GOT3 (cell line): ENCODE measurements around the gene COPS7A.

ENCODE experiments used
- DNase-seq: peaks from one replicate; lab custom pipeline; 2025; ENCODE audit warnings: mixed read lengths; lab: John Stamatoyannopoulos, UW

The COPS7A gene

DNA sequence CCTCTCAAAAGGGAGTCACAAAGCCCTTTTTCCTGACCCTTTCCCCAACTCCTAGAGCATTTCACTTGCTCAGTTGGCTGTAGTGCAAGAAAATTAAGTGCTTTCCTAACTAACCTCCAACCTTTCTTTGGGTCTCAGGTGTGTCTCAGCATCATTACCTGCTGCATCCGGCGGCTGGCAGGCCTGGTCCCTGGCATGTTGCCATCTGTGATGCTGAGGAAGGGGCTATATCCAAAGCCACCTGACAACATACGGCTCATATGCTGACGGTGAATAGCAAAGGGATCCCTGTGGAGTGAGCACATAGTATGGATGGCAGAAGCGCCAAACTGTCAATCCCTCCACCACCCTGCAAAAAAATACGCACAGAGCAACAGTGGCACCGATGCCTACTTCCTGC lies 27.9 kb downstream of the COPS7A start:
- DNase-seq, result no peak

DNA sequence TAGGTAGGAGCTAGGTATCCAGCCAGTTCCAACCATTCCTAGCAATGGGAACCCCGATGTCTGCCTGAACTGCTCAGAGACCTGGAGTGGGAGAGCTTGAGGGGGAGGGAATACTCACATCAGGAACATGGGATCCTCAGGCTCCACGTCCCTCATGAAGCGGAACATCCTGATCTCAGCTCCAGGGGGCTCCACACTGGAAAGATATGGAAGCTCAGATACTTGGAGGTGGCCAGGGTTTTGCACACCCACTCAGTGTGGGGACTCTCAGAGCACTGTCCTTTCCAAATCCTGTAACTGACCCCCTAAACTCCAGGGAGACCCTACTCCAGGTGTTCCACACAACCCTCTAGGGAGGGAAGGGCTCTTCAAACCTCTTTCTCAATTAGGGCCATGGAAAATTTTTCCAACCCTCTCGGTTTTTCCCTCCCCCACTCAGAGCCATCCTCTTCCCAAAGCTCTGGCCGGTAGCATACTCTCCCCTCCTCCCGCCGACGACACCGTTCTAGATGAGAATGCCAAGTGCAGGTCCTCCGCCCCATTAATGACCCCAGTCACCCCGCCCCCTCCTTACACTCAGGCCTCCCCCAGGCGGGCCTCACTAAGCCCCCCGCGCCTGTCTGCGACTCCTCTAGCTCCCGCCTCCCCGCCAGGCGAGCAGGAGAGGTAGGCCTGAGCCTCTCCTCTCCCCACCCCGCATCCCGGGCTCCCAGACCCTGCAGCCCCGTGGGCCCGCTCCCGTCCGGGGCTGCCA lies 28.5 kb downstream of the COPS7A start:
- no peak for DNase-seq

DNA sequence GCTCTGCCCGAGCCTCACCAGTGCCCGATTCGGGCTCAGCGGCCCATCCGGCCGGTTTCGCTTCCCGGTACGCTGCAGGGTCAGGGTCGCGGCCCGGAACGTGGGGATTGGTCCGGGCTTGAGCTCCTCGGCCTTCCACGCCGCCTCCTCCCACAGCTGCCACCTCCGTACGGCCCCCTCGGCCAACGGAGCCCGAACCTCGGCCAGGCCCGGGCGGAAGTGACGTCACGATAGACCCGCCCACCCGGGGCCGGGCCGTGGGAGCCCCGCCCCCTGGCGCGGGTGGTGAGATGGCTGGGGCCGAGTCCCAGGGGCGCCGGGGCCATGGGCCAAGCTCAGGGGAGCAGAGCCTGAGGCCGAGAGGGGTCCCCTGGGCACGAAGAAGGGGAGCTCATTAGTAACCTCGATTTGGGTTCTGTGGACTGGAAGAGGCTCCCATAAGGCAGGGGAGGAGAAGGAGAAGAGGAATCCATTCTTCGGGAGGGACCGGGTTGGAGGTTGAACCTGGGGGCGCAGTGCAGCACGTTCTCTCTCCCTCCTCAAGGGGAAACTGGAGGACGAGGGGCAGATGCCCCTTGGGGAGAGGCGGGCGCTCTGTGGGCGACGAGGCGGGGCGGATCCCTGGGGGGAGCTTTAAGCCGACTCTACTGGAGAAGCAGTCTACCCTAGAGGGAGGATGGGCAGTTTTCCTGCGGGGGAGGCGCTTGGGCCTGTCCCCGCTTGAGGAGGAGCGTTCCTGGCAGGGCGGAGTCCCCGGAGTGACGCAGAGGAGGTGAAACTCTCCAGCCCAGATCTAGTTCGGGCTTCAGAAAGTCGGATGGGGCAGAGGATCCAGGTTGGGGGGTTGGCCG lies 29.3 kb downstream of the COPS7A start, which contains the start of gene MLF2:
Gene MLF2, minus strand, starts transcription at position 221 of the 851 bp plus-strand sequence. CDS start 807 bp downstream, outside the sequence.
- peak; percentile 93 for DNase-seq

DNA sequence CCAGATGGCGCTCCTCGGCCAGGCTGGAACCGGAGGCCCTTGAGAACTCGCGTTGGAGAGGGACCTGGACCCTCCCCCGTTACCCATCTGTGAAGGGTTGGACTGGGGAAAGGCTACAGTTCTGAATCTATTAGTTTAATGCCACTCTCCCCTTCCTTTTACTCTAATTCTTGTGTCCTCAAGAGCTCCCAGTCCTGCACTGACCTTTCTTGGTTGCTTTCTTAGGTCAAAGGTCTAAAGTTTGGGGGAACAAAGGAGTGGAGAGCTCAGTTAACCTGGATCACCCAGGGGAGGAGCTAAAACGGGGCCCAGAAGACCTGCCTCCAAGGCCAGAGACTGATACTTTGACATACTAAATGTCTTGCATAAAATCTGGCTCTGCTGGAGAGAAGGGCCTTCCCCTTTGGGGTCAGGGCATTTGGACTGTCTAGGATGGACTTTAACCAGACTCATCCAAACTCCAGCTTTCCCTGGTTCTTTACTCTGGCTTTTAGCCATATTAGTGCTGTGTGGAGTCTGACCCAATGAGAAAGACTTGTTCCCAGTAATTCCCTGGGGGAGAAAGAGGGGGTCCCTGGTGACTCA lies 30.0 kb downstream of the COPS7A start:
- DNase-seq, result no peak

DNA sequence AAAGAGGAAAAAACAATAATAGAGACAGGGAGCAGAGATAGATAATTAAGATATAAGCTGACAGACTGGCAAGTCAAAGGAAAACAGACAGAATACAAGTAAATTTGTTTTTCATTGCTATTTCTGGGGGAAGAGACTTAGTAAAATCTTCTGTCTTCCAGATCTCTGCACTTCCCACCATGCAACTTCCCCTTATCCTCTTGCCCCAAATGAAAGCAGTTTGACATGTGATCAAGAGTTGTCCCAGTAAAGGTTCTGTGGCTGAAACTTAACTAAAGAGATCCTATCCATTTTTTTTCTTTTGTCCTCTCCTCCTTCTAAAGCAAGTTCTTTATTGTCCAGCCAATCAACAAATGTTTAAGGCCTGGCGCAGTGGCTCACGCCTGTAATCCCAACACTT lies 30.6 kb downstream of the COPS7A start:
- no peak for DNase-seq

DNA sequence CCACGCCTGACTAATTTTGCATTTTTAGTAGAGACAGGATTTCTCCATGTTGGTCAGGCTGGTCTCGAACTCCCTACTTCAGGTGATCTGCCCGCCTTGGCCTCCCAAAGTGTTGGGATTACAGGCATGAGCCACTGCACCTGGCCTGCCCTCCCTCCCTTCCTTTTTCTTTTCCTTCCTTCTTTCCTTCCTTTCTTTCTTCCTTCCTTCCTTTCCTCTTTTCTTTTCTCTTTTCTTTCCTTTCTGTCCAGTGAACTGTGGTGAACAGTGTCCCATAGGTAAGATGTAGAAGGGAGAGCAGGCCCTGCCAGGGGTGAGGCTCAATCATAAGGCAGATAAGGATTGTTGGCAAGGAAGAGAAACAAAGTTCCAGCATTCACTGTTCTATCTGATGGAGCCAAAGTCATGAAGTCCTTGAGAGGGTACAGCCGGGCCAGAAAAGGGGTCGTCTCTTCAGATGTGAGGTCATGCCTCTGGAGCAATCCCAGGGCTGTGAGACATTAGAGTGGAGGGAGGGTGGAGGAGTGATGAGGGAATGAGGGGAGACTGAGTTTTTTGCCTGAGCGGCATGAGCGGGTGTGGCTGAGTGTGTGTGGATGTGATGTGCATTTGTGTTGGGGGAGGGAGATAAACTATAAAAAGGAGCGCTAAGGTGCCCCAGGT lies 33.3 kb downstream of the COPS7A start:
- no peak for DNase-seq

DNA sequence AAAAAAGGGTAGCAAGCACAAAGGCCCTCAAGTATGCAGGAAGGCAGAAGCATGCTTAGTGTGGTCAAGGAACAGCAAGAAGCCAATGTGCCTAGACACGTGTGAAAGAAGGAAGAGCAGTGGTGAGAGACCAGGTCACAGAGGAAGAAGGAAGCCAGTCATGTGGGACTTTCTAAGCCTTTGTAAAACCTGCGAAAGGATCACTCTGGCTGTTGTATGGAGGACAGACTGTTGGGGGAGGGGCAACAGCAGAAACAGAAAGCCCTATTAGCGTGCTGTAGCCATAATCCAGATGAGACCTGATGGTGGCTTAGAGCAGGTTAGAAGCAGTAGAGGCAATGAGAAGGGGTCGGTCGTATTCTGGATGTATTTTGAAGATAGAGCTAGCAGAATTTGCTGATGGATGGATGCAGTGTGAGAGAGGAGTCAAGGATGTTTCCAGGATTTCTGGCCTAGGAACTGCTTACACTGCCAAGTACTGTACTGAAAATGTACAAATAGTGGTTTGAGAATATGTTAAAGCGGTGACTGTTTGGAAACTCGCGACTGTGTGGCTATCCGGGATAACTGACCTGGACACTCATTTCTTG lies 34.8 kb downstream of the COPS7A start:
- no peak for DNase-seq

DNA sequence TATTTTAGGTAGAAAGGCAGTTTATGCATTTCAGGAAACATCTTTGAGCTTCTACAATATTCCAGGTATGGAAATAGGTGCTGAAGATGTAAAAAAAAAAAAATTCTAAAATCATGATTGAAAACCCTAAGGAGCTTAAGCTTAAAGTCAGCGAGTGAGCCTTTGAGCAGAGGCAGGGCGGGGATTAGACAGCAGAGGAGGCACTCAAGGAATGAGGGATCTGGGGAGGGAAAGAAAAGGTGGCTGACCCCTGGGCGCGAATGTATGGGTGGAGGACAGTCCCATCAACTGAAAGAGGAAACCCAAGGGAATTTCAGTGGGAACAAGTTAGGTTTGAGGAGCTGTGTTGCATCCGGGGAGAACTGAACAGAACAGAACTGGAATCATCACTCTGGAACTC lies 35.9 kb downstream of the COPS7A start:
- no peak for DNase-seq

DNA sequence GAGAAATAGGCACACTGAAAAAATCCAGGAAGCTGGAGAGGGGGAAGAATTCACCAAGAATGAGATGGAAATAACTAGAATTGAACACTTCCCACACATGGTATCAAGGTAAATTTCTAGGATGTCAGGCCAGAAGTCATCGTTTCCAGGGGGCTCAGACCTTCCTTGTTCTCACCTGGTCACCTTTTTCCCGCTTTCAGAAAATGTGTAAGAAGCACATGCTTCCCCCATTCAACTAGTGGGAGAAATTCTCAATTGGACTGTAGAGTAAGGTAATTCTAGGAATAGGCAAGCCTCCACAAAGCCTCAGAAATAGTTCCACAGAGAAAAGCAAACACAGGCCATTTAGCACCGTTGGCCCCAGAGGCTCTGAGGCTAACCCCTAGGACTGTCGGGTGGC lies 39.5 kb downstream of the COPS7A start:
- DNase-seq, result no peak

DNA sequence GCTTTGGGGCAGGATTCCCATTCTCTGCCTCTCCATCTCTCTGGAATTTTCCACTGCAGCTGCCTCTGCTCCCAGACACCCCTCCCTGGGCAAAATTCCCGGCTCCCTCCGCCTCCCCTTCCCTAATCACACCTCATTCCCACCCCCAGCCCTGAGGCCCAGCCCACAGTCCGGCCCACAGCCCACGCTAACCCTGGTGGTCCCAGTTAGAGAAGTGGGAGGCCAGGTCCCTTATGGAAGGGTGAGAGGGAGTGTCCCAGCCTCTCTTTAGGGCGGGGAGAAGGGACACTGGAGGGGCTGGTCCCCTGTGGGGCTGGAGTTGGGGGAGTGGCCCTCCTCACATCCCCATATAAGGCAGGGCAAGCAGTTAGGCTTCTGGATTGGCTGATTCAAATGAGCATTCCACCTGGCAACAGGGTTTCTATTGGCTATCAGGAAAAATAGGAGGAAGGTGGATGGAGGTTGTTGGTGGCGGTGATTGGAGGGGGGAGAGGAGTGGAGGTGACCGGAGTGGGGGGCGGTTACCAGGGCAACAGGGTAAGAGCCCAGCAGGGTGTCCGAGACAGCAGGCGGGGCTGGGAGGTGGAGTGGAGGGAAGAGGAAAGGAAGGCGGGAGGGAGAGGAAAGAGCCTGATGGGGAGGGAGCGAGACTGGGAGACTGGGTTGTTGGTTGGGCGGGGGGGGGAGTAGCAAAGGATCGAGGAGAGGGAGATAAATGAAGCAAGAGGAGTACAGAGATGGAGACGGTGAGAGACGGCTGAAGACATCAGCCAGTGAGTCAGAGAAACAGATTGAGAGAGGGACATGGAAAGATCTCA lies 40.4 kb downstream of the COPS7A start:
- peak; percentile 79 for DNase-seq

DNA sequence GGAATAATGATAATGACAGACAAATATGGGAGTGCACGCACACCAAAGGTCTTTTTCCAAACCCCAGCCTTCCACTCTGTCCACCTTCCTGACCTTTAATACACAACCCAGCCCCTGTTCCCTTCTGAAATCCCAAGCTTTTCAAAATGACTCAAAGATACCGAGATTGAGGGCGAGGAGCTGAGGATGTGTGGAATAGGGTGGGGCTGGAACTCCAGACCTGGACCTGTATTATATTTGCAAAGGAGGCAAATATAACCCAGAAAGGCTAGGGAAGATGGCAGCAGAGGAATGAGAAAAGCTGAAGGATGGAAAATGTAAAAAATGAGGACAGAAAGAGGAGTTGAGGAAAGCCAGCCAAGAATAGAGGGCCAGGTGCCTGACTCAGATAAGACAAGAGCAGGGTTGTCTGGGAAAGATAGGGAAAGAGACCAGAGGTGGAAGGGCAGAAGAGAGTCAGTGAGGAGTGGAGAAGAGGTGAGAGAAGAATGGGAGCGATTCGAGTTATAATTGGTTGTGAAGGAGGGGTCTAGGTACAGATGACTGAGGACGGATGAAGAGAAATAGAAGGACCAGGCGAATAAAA lies 41.3 kb downstream of the COPS7A start:
- no peak for DNase-seq

DNA sequence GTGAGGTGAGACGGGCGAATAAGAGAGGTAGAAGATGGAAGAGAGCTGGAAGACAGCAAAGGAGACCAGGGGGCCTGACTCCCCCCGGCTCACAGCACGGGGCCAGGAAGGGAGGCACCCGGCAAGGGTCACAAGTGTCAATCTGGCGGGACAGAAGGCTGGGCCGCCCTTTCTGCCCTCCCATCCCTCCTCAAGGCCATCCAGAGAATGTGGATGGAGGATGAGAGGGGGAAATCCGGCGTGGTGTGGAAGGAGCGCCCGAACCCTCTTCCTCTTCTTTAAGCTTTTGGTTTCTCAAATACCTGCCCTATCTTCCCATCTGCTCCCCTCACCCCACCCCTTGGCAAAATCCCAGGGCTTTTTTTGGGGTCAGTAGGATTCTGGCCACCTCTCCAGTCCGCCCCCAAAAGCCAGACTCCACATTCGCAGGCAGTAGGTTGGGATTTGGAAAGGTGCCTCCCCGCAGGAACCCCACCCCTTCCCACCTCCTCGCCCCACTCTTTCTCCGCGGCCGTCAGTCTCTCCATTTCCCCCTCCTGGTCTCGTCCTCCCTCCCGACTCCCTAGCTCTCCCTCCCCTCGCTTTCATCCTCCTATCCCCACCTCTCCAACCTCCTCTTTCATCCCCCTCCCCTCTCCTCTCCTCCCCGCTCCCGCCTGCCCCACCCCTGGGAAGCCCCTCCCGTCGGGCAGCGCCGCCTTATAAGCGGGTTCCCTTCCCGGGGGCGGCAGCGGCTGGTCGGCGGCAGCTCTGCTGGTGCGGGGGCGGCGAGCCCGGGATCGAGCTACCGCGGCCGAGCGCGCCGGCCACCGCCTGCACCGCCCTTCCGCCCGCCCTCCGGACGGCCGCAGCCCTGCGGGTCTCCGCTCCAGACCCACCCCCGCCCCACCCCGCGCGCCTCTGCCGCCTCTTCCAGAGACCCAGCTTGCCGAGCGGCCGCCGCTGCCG lies 42.1 kb downstream of the COPS7A start, which contains the start of gene PTMS:
Gene PTMS, plus strand, starts transcription at position 730 of the 948 bp plus-strand sequence. CDS start 343 bp downstream, outside the sequence.
- peak; percentile 25 for DNase-seq

DNA sequence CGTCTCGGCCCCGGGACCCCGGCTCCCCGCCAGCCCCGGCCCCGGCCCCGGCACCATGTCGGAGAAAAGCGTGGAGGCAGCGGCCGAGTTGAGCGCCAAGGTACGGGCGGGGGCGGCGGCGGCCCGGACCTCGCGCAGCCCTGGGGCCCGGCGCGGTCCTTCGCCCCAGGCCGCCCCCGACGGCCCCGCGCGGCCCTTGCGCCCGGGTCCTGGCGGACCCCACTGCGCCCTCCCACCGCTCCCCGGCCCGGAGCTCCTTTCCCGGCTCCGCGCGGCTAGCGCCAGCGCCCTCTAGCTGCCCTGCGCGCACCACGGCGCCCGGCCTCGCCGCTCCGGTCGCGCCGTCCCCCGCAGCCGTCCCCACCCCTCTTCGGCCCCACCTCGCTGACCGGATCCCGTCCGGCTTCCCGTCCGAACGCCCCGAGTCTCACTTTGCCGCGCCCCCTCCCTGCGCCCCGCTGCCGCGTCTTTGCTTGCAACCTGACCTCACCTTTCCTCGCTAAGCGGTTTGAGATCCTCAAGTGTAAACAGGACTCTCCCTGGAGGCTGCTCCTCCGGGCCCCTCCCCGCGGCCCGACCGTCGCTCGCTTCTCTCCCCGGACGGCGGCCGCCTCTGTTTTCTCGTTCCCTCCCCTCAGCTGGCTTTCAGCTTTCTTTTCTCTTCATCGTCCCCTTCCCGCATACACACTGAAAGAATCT lies 43.0 kb downstream of the COPS7A start:
- DNase-seq, result no peak

DNA sequence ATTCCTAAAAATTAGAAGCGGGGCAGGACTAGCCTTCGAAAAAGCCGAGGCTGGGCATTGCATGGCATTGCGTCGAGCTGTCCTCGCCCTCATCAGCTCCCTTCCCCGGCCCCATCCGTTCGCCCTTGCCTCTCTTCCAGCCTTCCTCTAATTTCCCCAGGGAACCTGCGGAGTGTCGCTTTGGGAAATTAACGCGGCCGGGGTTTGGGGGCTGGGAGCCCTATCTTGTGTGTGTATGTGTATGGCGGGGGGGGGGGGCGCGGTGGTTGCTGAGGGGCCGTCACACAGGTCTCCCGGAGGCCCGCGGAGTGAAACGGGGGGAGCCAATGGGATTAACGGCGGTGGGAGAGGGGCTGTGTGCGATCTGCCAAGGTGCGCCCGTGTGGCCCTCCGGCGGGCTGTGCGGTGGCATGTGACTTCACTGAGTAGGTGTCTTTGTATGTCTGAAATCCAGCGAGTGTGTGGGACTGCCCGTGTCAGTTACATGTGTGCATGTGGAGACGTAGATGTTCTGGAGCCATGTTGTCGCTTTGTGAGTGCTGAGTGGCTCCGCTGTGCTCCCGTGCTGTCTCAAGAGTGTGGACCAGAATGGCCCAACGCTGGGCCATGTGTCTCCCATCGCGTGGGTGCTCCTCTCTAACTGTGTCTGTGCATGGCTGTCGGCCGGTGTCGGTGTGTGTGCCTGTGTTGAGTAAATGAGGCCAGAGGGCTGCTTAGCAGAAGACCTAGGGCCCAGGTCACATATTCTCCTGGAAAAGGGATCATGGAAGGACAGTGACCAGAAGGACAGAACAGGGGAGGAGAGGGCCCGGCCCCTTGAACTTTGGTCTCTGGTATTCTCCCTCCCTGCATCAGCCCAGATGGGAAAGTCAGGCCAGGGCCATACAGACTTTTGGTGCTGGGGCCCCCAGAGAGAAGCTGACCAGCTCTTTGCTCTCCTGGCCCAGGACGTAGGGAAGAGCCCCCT lies 43.8 kb downstream of the COPS7A start:
- DNase-seq, result no peak

DNA sequence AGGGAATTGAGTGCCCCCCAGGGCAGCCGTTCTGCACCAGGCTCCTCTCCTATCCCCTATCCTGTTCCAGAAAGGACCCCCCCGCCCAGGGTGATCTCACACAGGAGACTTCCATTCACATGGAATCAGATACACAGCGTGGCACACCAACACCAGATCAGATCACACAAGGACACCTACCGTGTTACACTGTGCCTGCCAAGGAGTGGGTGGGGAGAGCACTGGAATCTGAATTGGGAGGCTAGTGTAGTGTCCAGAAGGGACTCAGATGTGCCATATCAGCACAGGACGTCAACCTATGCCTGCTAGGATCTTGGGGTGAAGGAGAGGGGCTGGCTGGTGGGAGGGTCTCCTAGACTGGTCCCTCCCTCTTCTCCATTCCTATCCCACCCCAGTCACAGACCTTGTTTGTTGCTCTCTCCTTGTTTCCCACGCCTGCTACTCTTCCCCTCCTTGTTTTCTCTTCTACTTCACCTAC lies 44.6 kb downstream of the COPS7A start:
- DNase-seq, result no peak

DNA sequence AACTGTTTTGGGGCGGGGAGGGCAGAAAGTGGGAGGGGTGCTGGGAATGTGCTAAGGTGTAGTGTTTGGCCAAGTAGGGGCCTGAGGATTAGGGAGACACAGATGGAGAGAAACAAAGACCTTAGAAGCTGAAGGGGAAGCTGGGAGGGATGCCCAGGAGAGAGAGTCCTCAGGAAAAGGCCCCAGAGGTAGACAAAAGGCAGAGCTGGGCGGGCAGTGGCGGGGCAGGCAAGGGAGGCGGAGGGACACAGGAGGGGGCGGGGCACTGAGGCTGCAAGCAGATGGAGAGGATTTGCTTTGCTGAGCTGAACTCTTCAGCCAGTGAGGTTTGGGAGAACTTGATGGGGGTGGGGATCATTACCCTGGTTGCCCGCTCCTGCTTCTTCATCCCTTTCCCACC lies 45.1 kb downstream of the COPS7A start:
- no peak for DNase-seq

DNA sequence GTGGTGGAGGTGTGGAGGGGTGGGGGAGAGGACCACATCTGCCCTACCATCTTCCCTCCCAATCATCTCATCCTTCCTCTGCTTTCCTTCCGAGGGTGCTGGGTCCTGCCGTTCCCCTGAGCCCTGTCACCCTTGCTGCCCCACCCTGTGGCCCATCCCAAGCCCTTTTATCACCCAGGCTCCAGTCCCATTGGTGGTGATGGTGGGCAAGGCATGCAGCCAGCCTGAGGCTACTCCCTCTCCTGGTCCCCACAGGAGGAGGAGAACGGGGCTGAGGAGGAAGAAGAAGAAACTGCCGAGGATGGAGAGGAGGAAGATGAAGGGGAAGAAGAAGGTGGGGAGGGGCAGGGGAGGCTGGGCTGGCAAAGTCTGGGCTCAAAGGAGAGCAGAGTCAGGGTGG lies 45.8 kb downstream of the COPS7A start:
- no peak for DNase-seq
